SH-SY5Y (cell line): ENCODE measurements around the gene FAM117B.

Source experiments
- GATA2 ChIP-seq: IDR thresholded peaks from 2 replicates; pipeline ENCODE4 v1.6.1; 2011; ENCODE audit warnings: mild to moderate bottlenecking, low read depth, low read length
- GATA3 ChIP-seq: IDR thresholded peaks from 2 replicates; pipeline ENCODE4 v1.6.1; 2011; ENCODE audit warnings: low read depth, mild to moderate bottlenecking, low read length, moderate library complexity

DNA sequence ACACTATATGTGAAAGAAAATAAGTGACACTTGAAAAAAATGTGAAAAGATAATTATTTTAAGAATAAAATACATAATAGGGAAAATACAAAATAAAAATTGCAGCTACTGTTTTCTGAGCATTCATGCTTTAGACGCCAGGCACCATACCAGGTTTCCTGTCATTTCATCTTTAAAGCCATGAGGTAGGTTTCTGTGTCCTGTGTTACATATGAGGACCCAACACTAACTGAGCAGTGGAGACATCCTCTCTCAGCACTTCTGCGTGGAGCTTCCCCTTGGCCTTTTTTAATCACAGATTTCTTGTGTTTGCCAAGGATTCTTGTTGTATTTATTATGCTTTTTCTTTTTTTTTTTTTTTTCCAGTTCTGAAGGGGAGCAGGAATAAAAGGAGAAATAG lies 117.3 kb downstream of the FAM117B start:
- no peak for TF ChIP-seq GATA3
- TF ChIP-seq GATA2: no peak
